Sigmoid colon (tissue), 4 donors: ENCODE results near the gene VEPH1.

Experiments used
- CTCF ChIP-seq, 4 experiments: fragments of 450-650 bp in 3 of 4; fragments of 200-600 bp in 1 of 4; IDR thresholded peaks; one replicate each; pipeline ENCODE4 v1.5.1; 2016 to 2019; ENCODE audit warnings: antibody characterized with exemption in 4 of 4, mild to moderate bottlenecking in 3 of 4, moderate library complexity in 2 of 4
- EP300 ChIP-seq, 4 donors: sonication (generic); formaldehyde crosslinking; IDR thresholded peaks; one replicate each; pipeline ENCODE4 v1.6.1; 2017; ENCODE audit warnings: antibody characterized with exemption in 4 of 4
- POLR2A ChIP-seq, 2 donors: fragments of 450-650 bp; IDR thresholded peaks; one replicate each; pipeline ENCODE4 v1.6.1; 2016; ENCODE audit warnings: antibody characterized with exemption in 2 of 2, mild to moderate bottlenecking in 2 of 2, moderate library complexity in 2 of 2
- POLR2AphosphoS5 ChIP-seq, 4 donors: sonication (generic); formaldehyde crosslinking; IDR thresholded peaks; one replicate each; pipeline ENCODE4 v1.6.1; 2017; ENCODE audit warnings: antibody characterized with exemption in 4 of 4

- TF ChIP-seq CTCF (IDR thresholded peaks at IDR 0.05): no peak
- no peak for TF ChIP-seq POLR2AphosphoS5 (IDR thresholded peaks at IDR 0.05)
- no peak for TF ChIP-seq POLR2A (IDR thresholded peaks at IDR 0.05)
- TF ChIP-seq EP300 (IDR thresholded peaks at IDR 0.05): no peak
Observed at GRCh38 chr3:157404381-157404780, 98.8 kb downstream of the VEPH1 start.
